ENCODE results near the gene FHIT.

GRCh38 chr3:59751606-59752005, 1499.6 kb downstream of the FHIT start:
- TF ChIP-seq EZH2 (IDR thresholded peaks at IDR 0.05; ENCODE audit: insufficient read depth, poor library complexity, severe bottlenecking) (no peak), EZH2phosphoT487 (IDR thresholded peaks at IDR 0.05; ENCODE audit: insufficient read depth, low read depth) (no peak)

Measured in GM23248 (cell line).